Stimulated activated CD8-positive, alpha-beta memory T cell treated with anti-CD3 and anti-CD28 coated beads, Interleukin-2, amount 100 ng/mL, for 1 hour (primary cell): Measurements from ENCODE around the gene CALY.

Experiments
- DNase-seq, 2 donors: peaks; one replicate each; pipeline ENCODE4 v3.0.0-alpha.2; 2020; ENCODE audit warnings: low read depth in 2 of 2

Gene CALY

GRCh38 chr10:133287832-133288500 is 48.7 kb downstream of the CALY start:
- no peak for DNase-seq

- no peak for DNase-seq
These were observed 50.3 kb downstream of the CALY start for GRCh38 chr10:133286366-133286765.

- no peak for DNase-seq
These were observed 51.5 kb downstream of the CALY start for GRCh38 chr10:133285217-133285616.

GRCh38 chr10:133283931-133284330 is 52.8 kb downstream of the CALY start:
- DNase-seq = no peak

- no peak for DNase-seq
These were observed 53.8 kb downstream of the CALY start for GRCh38 chr10:133282846-133283390.

DNA sequence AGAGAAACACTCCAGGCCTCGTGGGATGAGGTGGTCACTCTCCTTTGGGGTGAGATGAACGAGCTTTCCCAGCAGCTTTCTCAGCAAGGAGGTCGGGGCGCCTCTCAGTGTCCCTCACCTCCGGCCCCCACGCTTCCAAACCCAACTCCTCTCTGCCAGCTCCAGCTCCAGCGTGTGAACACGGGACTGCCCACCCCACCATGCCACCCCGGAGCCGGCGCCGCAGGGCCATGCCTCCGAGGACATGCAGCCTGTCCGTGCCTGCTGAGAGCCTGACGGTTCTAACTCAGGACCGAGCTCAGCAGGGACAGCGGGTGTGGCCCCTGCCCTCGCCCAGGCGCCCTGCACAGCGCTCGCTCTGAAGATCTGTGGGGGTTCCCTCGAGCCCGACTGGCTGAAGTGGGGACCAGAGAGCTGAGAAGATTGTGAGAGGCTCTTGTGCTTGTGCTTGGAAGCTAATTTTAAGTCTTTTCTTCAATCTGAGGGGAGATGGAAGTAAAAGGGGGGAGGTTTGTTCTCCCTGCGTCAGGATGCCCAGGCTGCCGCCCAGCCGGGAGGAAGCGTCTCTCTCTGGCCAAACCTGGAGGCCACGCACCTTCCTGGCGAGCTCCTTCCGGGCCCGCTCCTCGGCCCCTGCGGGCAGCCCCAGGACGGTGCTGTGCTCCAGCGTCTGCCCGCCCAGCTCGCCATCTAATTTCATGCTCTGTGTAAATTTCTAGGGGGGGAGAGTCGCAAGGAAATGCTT is 54.9 kb downstream of the CALY start:
- no peak for DNase-seq

GRCh38 chr10:133281084-133281483 is 55.6 kb downstream of the CALY start:
- no peak for DNase-seq

GRCh38 chr10:133280391-133281059 is 56.2 kb downstream of the CALY start:
- no peak for DNase-seq

DNA sequence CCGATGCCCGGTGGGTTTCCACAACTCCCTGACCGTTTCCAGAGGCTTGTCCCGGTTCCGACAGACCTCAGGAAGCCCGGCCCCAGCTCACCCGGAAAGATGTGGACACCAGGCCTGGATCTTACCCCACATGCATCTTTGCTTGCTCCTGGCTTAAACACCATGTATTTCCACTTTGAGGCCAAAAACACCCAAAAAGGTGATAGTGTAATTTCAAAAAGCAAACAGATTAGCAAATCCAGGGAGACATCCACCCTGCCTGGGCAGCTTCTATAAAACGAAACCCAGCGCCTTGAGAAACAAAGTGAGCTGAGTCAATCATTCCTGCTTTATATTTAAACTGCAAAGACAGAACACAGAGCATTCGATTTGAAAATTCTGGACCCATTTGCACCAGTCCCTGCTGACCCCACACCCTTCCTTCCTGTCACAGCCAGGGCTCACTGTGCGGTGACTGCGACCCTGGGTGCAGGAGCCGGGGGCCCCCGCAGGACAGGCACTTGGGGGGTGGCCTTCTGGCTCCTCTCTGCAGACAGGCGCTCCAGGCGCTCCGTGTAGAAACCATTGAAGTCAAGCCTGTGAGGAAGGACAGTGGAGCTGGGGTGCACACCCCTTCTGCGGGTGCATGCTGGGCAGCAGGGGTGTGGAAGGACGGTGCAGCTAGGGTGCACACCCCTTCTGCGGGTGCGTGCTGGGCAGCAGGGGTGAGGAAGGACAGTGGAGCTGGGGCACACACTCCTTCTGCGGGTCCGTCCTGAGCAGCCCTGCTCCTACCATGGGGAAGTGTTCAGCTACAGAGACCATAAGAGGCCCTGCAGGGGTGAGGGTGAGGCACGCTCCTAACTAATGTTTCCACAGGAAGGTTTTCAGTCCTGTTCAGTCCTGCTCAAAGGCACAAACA is 57.1 kb downstream of the CALY start:
- no peak for DNase-seq

DNA sequence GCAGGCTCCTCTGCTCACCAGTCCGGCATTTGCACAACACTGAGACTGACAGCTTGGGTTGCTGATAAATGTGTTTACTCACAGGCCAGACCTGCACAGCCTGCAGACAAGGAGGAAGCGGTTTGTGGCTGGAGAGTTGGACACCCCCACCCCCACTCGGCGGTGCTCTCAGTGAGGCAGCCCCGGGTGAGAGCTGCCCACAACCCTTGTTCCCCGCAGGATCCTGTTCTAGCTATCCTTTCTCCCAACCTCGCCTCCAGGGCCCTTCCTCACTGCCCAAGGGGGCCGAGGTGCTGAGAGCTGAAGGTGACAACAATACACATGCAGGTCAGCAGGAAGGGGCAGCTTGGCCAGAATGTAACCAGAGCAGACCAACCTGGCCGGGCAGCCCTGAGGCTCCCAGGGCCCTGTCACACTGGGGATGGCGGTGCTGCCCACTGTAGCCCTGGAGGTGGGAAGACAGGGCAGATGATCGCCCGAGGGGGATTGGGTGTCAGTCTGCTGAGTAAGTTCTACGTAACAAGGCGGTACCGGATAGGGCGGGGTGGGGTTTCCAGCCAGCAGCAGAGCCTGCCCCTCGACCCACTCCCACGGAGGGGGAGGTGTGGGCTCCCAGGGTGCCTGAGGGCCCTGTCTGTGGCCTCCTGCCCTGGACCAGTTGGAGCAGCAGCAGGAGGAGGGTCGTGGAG is 58.0 kb downstream of the CALY start:
- DNase-seq = peak; percentile 39 to 44

DNA sequence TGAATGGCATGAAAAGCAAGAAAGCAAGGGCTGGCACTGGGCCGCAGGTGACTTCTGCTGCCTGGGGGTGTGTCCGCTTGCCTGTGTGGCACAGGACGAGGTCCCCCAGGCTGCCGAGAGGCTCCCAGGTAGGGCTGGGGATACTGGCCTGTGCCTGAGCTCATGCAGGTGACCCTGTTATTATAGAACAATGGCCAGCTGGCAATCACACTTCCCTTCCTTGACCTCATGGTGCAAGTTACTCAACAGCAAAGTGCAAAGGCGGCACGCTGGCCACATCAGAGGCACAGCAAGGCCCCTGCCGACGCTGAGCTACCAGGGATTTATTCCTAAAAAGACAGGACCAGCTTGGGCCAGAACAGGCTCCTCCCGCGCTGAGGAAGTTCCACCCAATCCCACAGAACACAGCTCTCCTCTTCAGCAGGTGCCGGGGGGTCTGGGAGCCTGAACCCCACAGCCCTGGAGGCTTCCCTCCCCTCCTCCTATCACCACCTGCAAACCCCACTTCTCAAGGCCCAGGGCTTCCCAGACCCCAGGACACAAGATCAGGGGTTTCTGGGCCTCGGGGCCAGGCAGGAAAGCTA is 58.6 kb downstream of the CALY start:
- no peak for DNase-seq

GRCh38 chr10:133277277-133277992 is 59.3 kb downstream of the CALY start:
- DNase-seq = no peak

DNA sequence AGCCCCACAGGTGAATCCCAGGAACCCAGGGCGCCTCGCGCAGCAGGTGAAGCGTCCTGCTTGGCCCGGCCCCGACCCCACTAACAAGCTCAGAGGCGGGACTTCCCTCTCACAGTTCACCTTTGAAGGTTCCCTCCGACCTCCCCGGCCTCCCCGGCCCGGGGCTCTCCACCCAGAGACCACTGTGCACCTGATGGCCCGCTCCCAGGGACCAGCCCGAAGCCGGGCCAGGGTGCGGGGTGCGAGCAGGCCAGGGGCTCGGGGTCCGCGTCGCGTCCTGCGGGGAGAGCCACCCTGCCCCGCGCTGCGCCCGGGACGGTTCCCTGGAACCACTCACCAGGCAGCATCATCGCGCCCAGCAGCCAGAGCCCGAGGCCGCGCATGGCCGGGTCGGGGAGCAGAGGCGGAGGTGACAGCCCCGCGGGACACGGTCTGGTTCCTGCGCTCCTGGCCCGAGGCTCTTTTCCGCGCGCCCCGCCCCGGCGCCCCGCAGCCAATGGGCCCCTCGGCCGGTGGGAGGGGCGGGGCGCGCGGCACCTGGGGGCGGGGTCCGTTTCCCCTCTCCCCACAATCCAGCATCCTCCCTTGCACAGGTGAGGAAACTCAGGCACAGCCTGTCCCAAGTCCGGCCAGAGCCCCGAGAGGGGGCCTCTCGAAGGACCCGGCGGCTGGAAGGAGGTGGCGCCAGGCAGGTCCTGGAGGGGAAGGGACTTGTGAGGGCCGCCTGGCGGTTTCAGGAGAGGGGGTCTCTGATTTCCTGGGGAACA is 60.1 kb downstream of the CALY start, which contains the start of gene ADAM8:
TSS of gene ADAM8 (minus strand) at position 434 of the 767 bp plus-strand sequence. CDS start at position 383, 51 bp downstream.
- DNase-seq = peak in 1 of 2 donors; percentile 48

DNA sequence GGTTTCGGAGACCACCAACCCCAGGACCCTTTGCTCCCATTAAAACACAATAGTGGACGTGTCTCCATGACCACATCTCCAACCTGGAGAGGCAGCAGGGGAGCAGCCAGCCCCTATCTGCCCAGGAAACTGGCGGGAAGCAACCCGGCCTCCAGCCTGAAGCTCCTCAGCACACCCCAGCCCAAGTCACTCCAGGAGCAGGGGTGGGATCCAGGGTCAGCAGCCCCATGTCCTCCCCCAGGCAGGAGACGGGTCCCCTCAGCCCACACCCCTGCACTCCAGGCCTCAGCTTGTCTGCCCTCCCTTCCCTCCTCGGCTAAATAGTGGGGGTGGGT is 60.6 kb downstream of the CALY start:
- no peak for DNase-seq

- peak in 1 of 2 donors; percentile 33 for DNase-seq
These were observed 61.0 kb downstream of the CALY start for GRCh38 chr10:133275684-133276092.

- peak; percentile 45 to 57 for DNase-seq
These were observed 61.7 kb downstream of the CALY start for GRCh38 chr10:133274751-133275683.
